ENCODE data around the gene CHRM2. TPM values are rescaled to one million over a fixed set of nuclear protein-coding genes. Genes with fewer than 3 reads are reported as not detected.

CHRM2 gene
- total RNA-seq, 2 experiments from 2014 or later, result not detected

DNA sequence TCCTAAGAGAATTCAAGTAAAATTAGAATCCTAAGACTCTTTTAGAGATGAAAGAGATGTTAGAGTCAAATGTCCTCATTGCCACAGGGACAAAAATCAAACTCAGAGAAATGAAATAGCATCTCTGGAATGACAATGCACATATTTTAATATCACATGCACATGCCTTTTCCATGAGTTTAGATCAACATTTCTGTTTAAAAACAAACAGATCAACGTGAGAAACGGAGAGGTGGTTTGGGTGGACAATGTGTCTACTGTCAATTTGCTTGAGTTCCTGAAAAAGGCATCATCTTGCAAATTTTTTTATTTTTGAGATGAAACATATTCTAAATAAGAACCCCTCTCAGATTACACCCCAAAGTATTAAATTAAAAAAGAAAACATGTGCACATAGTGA lies 130.0 kb downstream of the CHRM2 start:
- Mint-ChIP-seq H3K36me3 (ENCODE audit: low read depth) (no peaks in the 10 kb centered on the region), H3K4me1 (no peaks in the 10 kb centered on the region), H3K27ac (no peak overlapping the region), H3K9me3 (no peaks in the 10 kb centered on the region), H3K4me3 (no peak overlapping the region), H3K27me3 (no peaks in the 10 kb centered on the region)
- ChIA-PET CTCF (no interaction called here), POLR2A (no interaction called here)
- DNase-seq, result no peak

DNA sequence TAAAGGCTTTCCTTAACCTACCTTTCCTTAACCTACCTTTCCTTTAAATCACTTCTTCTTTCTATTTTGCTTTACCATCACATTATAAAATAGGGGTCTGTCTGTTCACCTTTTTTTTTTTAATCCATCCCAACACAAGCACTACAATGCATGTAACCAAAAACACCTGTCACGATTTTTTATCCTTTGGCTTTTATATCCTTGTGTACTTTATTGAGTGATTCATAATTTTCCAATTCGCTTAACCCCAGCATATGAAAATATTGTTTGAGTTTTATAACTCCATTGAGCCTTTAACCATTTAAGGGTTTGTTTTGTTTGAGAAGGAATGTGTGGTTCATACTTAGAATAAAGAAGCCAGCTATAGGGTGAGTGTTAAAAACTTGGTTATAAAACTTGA lies 132.2 kb downstream of the CHRM2 start:
- DNase-seq, result no peak
- no peak overlapping the region for H3K27ac Mint-ChIP-seq
- no peak overlapping the region for H3K4me3 Mint-ChIP-seq
- CTCF ChIA-PET, result no interaction called here
- POLR2A ChIA-PET, result no interaction called here
- H3K27me3 Mint-ChIP-seq, result no peaks in the 10 kb centered on the region
- H3K4me1 Mint-ChIP-seq, result no peaks in the 10 kb centered on the region
- no peaks in the 10 kb centered on the region for H3K9me3 Mint-ChIP-seq
- H3K36me3 Mint-ChIP-seq (ENCODE audit: low read depth), result no peaks in the 10 kb centered on the region

DNA sequence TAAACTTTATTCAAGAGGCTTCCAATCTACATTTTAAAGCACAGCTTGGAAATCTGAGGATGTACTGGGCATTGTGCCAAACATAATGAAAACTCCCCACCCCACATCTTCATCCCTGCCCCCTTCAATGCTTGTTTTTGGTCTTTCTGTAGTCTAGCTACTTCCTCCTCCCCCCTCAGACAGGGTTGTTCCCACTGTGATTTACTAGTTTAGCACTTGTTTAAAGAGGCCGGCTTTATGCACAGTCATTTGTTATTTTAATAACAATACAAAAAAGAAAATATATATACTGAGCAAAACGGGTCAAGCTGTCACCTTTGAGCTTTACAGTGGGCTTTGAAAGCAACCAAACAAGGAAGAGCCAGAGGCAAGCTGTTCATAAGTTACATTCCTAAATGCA lies 132.6 kb downstream of the CHRM2 start:
- ChIA-PET POLR2A (no interaction called here), CTCF (no interaction called here)
- DNase-seq, result no peak
- no peaks in the 10 kb centered on the region for H3K36me3 Mint-ChIP-seq (ENCODE audit: low read depth)
- H3K9me3 Mint-ChIP-seq, result no peaks in the 10 kb centered on the region
- H3K27me3 Mint-ChIP-seq, result no peaks in the 10 kb centered on the region
- H3K27ac Mint-ChIP-seq, result no peak overlapping the region
- no peaks in the 10 kb centered on the region for H3K4me1 Mint-ChIP-seq
- H3K4me3 Mint-ChIP-seq, result no peak overlapping the region

DNA sequence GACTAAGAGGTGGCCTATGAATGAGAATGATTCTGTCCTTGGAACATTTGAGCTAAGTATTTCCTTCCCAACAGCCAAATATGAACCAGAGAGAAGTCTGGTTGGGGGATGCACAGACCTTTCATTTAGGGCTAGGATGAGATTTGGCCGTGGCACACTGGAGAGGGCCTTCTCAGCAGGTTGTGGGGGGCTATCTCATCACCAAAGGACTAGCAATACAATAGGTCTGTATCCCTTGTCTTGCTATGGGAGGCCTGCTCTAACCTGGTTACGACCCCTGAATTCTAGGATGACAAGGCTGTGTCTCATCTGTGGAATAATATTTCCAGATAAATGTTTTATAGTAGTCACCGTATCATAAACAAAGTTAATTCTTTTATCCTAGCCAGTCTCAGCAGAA lies 133.0 kb downstream of the CHRM2 start:
- no peaks in the 10 kb centered on the region for H3K9me3 Mint-ChIP-seq

DNA sequence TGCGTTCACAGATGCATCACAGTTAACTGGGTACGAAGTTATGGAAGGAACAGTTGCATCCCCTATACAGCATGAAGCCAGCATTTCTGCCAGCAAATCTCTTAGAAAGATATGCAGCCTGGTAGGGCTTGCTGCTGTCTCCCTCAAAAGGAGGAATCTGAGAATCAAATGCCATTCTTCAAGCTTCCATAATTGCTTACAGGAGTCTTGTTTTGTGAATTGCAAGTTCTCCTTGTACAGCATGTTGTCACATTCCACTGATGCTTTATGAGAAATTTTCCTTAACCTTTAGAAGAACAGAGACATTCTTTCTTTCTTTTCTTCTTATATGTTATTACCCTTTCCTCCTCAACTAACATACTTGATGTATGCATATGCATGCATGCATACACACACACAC lies 134.6 kb downstream of the CHRM2 start:
- no peak overlapping the region for H3K4me3 Mint-ChIP-seq
- DNase-seq, result no peak
- H3K27ac Mint-ChIP-seq, result no peak overlapping the region
- H3K4me1 Mint-ChIP-seq, result no peaks in the 10 kb centered on the region
- POLR2A ChIA-PET, result no interaction called here
- no peaks in the 10 kb centered on the region for H3K27me3 Mint-ChIP-seq
- peaks cover 3% of the 10 kb centered on the region for H3K9me3 Mint-ChIP-seq
- H3K36me3 Mint-ChIP-seq (ENCODE audit: low read depth), result no peaks in the 10 kb centered on the region
- CTCF ChIA-PET, result no interaction called here

More for the DNA sequence above, 133.0 kb downstream of the CHRM2 start:
- no peak overlapping the region for H3K4me3 Mint-ChIP-seq
- H3K36me3 Mint-ChIP-seq (ENCODE audit: low read depth), result no peaks in the 10 kb centered on the region
- no peak overlapping the region for H3K27ac Mint-ChIP-seq
- no peaks in the 10 kb centered on the region for H3K4me1 Mint-ChIP-seq
- H3K27me3 Mint-ChIP-seq, result no peaks in the 10 kb centered on the region
- POLR2A ChIA-PET, result no interaction called here
- CTCF ChIA-PET, result no interaction called here
- DNase-seq, result no peak

DNA sequence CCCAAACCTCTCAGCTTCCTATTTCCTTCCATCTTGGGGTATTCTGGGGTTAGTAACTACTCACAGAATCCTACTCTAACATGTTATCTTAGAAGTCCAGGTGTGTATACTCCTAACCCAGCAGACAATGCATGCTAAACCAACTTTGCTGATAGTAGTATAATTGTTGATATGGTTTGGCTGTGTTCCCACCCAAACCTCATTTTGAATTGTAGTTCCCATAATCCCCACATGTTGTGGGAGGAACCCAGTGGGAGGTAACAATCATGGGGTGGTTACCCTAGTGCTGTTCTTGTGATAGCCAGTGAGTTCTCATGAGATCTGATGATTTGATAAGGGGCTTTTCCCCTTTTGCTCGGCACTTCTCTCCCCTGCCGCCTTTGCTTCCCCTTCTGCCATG lies 135.1 kb downstream of the CHRM2 start:
- no peak for DNase-seq
- ChIA-PET POLR2A (no interaction called here), CTCF (no interaction called here)
- H3K4me3 Mint-ChIP-seq, result no peak overlapping the region
- peaks cover 3% of the 10 kb centered on the region for H3K9me3 Mint-ChIP-seq
- no peak overlapping the region for H3K27ac Mint-ChIP-seq
- H3K27me3 Mint-ChIP-seq, result no peaks in the 10 kb centered on the region
- H3K36me3 Mint-ChIP-seq (ENCODE audit: low read depth), result no peaks in the 10 kb centered on the region
- H3K4me1 Mint-ChIP-seq, result no peaks in the 10 kb centered on the region

DNA sequence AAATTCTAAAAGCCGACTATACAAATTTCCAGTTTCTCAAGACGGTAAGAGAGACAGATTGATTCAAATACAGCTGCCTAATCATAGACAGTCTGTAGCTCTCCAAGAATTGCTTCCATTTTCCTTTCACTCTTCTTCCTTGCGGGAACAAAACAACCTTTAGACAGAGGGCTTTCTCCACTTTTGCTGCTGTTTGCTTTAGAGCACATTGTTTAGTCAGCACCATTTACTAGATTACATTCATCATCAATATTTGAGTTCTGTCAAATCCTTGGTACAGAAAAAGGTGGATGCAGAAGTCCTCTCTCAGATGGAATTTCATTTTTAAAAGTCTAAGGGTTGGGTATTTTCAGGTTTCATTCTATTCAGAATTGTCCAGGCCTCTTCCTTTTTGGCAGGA lies 137.4 kb downstream of the CHRM2 start:
- no peak for DNase-seq
- no peaks in the 10 kb centered on the region for H3K36me3 Mint-ChIP-seq (ENCODE audit: low read depth)
- no peak overlapping the region for H3K27ac Mint-ChIP-seq
- ChIA-PET CTCF (no interaction called here), POLR2A (no interaction called here)
- H3K4me3 Mint-ChIP-seq, result no peak overlapping the region
- H3K27me3 Mint-ChIP-seq, result no peaks in the 10 kb centered on the region
- H3K9me3 Mint-ChIP-seq, result peaks cover 3% of the 10 kb centered on the region
- H3K4me1 Mint-ChIP-seq, result no peaks in the 10 kb centered on the region

DNA sequence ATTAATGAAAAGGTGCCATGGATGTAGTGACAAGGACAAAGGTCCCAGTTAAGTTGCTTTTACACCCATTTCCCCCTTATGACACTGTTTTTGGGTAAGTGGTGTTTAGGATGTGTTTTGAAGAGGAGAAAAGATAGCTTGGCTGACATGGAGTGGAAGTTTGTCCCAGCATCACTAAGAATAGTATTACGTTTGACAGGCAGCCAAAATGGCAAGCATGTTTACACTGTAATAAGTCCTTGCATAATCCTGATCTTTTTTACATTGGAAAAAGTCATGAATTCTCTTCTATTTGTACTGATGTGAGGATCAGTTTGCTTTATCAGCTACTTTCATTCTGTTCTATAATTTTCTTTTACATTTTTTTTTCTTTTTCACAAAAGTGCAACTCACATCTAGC lies 137.8 kb downstream of the CHRM2 start:
- POLR2A ChIA-PET, result no interaction called here
- Mint-ChIP-seq H3K27ac (no peak overlapping the region), H3K27me3 (no peaks in the 10 kb centered on the region), H3K36me3 (ENCODE audit: low read depth) (no peaks in the 10 kb centered on the region), H3K9me3 (peaks cover 3% of the 10 kb centered on the region), H3K4me1 (no peaks in the 10 kb centered on the region), H3K4me3 (no peak overlapping the region)
- no peak for DNase-seq
- CTCF ChIA-PET, result no interaction called here

DNA sequence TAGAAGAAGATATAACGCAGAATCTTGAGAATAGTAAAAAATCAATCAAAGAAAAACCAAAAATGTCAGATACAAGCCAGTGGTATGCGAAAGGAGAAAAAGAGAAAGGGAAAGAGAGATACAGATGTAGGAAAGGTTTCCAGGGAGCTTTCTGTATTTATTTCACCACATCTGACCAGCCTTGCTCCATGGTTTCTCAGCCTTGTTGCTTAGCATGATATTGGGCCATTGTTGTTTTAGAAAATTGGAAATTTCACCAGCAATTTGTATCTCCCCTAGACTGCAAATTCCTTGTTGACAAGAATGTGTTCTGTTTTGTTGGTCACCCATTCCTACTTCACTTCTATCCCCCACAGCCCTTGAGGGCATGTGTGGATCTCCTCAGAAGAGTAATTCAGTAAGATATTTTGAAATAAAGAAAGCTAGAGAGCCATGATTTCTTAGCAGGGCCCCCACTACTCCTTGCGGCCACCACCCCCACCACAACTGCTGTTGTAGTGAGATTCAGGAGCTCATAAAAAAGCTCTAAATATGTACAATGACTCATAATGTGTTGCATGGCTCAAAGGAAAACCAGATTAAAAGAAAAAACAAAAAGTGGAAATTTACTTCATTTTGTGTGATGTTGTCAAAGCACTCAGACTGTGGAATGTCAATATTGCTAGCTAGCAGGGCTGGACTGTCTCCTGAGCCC lies 138.7 kb downstream of the CHRM2 start:
- Mint-ChIP-seq H3K4me1 (no peaks in the 10 kb centered on the region), H3K4me3 (no peak overlapping the region), H3K9me3 (peaks cover 3% of the 10 kb centered on the region), H3K27ac (no peak overlapping the region), H3K27me3 (no peaks in the 10 kb centered on the region), H3K36me3 (ENCODE audit: low read depth) (no peaks in the 10 kb centered on the region)
- POLR2A ChIA-PET, result no interaction called here
- CTCF ChIA-PET, result no interaction called here
- no peak for DNase-seq

DNA sequence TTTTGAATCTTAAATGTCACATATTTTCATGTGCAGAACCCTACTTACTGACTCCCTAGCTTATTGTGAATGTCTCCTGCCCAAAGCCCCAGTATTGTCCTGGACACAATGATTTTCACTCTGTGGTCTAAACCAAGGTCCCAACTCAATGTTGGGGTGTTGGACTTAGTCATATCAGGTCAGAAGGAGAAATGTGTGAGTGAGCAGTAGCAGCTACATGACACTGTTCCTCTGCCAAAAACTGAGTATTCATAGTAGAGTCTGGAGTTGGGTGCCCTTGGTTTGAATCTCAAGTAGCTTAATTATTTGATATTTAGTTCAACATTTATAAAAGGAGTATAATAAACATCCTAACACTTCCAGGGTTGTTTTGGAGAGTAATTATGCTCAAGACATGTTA lies 141.0 kb downstream of the CHRM2 start:
- CTCF ChIA-PET, result no interaction called here
- no peak overlapping the region for H3K27ac Mint-ChIP-seq
- H3K36me3 Mint-ChIP-seq (ENCODE audit: low read depth), result no peaks in the 10 kb centered on the region
- POLR2A ChIA-PET, result no interaction called here
- H3K27me3 Mint-ChIP-seq, result no peaks in the 10 kb centered on the region
- H3K4me1 Mint-ChIP-seq, result no peaks in the 10 kb centered on the region
- H3K9me3 Mint-ChIP-seq, result peaks cover 3% of the 10 kb centered on the region
- no peak overlapping the region for H3K4me3 Mint-ChIP-seq
- DNase-seq, result no peak

DNA sequence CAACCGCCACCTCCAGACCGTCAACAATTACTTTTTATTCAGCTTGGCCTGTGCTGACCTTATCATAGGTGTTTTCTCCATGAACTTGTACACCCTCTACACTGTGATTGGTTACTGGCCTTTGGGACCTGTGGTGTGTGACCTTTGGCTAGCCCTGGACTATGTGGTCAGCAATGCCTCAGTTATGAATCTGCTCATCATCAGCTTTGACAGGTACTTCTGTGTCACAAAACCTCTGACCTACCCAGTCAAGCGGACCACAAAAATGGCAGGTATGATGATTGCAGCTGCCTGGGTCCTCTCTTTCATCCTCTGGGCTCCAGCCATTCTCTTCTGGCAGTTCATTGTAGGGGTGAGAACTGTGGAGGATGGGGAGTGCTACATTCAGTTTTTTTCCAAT lies 146.6 kb downstream of the CHRM2 start:
- ChIA-PET POLR2A (no interaction called here), CTCF (no interaction called here)
- Mint-ChIP-seq H3K4me1 (no peaks in the 10 kb centered on the region), H3K4me3 (no peak overlapping the region), H3K27me3 (no peaks in the 10 kb centered on the region), H3K9me3 (peaks cover 2% of the 10 kb centered on the region), H3K27ac (no peak overlapping the region), H3K36me3 (ENCODE audit: low read depth) (no peaks in the 10 kb centered on the region)
- DNase-seq, result no peak

DNA sequence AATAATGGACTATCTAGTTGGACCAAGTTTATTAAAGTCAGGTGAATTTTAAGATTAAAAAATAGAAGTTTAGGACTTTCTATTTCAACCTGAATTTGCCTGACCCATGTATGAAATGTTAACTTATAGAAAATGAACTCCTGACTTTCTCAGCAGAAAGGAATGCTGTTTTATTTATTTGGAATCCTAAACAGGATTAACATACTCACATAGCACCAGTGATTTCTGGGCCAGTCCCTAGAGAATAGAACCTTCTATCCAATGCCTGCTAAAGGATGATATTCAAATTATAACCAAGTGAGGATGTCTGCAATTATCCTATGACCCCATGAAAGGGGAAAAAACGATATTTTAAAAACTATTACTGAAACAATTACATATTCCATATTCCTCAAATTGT lies 148.8 kb downstream of the CHRM2 start:
- H3K36me3 Mint-ChIP-seq (ENCODE audit: low read depth), result no peaks in the 10 kb centered on the region
- DNase-seq, result no peak
- ChIA-PET POLR2A (no interaction called here), CTCF (no interaction called here)
- H3K27ac Mint-ChIP-seq, result no peak overlapping the region
- H3K4me3 Mint-ChIP-seq, result no peak overlapping the region
- no peaks in the 10 kb centered on the region for H3K27me3 Mint-ChIP-seq
- H3K4me1 Mint-ChIP-seq, result no peaks in the 10 kb centered on the region
- peaks cover 2% of the 10 kb centered on the region for H3K9me3 Mint-ChIP-seq

DNA sequence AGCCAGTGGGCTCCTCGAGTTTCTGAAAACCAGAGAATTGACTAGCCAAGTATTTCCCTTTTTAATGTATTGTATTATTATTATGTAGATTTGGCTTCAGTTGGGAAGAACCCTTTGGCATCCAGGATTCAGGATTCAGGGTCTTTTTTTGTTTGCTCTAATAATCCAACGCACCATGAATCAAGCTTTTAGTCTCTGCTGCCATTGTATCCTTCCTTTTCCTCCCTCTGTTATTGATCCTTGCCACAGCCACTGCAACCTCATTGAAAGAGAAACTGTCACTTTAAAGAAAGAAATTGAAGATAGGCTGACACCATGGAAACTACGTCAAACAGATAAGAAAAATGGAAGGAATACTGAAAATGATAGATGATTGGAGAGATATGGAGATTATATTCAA lies 150.0 kb downstream of the CHRM2 start:
- POLR2A ChIA-PET, result no interaction called here
- H3K27ac Mint-ChIP-seq, result no peak overlapping the region

DNA sequence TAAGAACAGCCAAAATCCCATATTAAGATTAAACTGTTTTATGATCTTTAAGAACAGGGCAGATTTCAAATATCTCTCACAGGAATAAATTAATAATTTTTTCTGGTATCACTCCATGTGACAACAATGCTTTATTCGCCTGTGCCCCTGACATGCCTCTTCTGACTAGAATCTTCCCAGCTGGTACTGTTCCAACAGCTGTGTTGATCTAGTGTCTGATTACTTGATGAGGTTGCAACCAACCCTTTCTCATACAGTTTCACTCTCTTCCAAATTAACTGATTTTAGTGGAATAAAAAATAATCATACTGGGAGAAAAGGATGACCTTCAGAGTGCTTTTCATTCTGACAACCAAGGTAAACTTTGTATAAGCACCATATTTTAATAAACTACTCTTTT lies 151.9 kb downstream of the CHRM2 start:
- no peak overlapping the region for H3K27ac Mint-ChIP-seq
- H3K36me3 Mint-ChIP-seq (ENCODE audit: low read depth), result no peaks in the 10 kb centered on the region
- CTCF ChIA-PET, result no interaction called here
- H3K9me3 Mint-ChIP-seq, result peaks cover 2% of the 10 kb centered on the region
- no peak for DNase-seq
- no peaks in the 10 kb centered on the region for H3K27me3 Mint-ChIP-seq
- no peak overlapping the region for H3K4me3 Mint-ChIP-seq
- POLR2A ChIA-PET, result no interaction called here
- no peaks in the 10 kb centered on the region for H3K4me1 Mint-ChIP-seq

More for the DNA sequence above, 150.0 kb downstream of the CHRM2 start:
- peaks cover 2% of the 10 kb centered on the region for H3K9me3 Mint-ChIP-seq
- H3K27me3 Mint-ChIP-seq, result no peaks in the 10 kb centered on the region
- CTCF ChIA-PET, result no interaction called here
- no peaks in the 10 kb centered on the region for H3K4me1 Mint-ChIP-seq
- no peak for DNase-seq
- H3K36me3 Mint-ChIP-seq (ENCODE audit: low read depth), result no peaks in the 10 kb centered on the region
- no peak overlapping the region for H3K4me3 Mint-ChIP-seq

Data from activated CD4-positive, alpha-beta T cell treated with anti-CD3 and anti-CD28 coated beads, Interleukin-2, amount 10 ng/mL, durations not matched to agents 7 days and 5 days (primary cell).